ENCODE data around the gene MTRFR. TPM values are rescaled to one million over a fixed set of nuclear protein-coding genes. Genes with fewer than 3 reads are reported as not detected.

Gene MTRFR
- total RNA-seq, 4 donors from 2014 or later = 0.51 to 18.9 (median 8.3) TPM

DNA sequence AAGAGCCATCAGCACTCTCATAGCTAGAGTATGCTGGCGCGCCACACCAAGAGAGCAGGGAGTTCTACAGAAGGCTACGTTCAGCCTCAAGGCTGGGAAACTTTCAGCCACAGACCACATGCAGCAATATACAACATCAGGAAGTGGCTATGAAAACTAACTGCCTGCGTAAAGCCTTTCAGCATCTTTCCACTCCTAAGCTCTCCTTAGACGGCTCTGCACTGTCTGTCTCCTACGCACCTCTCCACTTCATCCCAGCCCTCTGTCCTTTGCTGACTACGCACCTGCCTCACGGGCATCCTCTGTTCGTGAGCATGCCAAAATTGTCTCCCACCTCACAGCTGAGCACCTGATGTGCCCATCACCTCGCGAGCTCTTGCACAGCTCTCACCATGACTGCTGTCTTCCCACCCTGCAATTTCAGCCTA lies 10.0 kb upstream of the MTRFR start:
- intact Hi-C loops (cut with DNase I; ENCODE audit: low total_unique reads) = no loop called here

DNA sequence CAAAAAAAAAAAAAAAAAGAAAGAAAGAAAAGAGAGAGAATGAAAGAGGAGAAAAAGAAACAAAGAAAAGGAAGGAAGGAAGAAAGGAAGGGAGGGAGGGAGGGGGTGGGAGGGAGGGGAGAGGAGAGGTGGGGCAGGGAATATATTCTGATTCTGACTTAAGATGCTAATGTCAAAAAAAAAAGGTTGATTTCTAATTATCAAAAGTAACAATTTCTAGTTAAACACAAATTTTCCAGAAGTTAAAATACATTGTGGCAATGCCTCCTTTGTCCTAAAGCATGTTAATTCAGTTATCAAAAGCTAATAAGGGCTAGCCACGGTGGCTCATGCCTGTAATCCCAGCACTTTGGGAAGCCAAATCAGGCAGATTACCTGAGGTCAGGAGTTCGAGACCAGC lies 7.8 kb upstream of the MTRFR start:
- Histone ChIP-seq H3K27ac (no peak overlapping the region), H3K9me3 (no peaks in the 10 kb centered on the region), H3K36me3 (no peaks in the 10 kb centered on the region), H3K4me1 (no peaks in the 10 kb centered on the region), H3K27me3 (no peaks in the 10 kb centered on the region), H3K4me3 (no peak overlapping the region)
- intact Hi-C loops (cut with DNase I; ENCODE audit: low total_unique reads) = no loop called here
- no peak for TF ChIP-seq POLR2A (IDR thresholded peaks at IDR 0.05)
- TF ChIP-seq, protein P1, sequence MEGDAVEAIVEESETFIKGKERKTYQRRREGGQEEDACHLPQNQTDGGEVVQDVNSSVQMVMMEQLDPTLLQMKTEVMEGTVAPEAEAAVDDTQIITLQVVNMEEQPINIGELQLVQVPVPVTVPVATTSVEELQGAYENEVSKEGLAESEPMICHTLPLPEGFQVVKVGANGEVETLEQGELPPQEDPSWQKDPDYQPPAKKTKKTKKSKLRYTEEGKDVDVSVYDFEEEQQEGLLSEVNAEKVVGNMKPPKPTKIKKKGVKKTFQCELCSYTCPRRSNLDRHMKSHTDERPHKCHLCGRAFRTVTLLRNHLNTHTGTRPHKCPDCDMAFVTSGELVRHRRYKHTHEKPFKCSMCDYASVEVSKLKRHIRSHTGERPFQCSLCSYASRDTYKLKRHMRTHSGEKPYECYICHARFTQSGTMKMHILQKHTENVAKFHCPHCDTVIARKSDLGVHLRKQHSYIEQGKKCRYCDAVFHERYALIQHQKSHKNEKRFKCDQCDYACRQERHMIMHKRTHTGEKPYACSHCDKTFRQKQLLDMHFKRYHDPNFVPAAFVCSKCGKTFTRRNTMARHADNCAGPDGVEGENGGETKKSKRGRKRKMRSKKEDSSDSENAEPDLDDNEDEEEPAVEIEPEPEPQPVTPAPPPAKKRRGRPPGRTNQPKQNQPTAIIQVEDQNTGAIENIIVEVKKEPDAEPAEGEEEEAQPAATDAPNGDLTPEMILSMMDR (IDR thresholded peaks at IDR 0.05) = no peak
- DNase-seq = no peak

More for the DNA sequence above, 10.0 kb upstream of the MTRFR start:
- H3K36me3 ChIP-seq = no peaks in the 10 kb centered on the region
- H3K4me1 ChIP-seq = no peaks in the 10 kb centered on the region
- no peak overlapping the region for H3K4me3 ChIP-seq
- DNase-seq = no peak
- no peak overlapping the region for H3K27ac ChIP-seq
- H3K27me3 ChIP-seq = no peaks in the 10 kb centered on the region
- TF ChIP-seq POLR2A (IDR thresholded peaks at IDR 0.05) = no peak
- TF ChIP-seq, protein P1 (IDR thresholded peaks at IDR 0.05) = no peak
- H3K9me3 ChIP-seq = no peaks in the 10 kb centered on the region

DNA sequence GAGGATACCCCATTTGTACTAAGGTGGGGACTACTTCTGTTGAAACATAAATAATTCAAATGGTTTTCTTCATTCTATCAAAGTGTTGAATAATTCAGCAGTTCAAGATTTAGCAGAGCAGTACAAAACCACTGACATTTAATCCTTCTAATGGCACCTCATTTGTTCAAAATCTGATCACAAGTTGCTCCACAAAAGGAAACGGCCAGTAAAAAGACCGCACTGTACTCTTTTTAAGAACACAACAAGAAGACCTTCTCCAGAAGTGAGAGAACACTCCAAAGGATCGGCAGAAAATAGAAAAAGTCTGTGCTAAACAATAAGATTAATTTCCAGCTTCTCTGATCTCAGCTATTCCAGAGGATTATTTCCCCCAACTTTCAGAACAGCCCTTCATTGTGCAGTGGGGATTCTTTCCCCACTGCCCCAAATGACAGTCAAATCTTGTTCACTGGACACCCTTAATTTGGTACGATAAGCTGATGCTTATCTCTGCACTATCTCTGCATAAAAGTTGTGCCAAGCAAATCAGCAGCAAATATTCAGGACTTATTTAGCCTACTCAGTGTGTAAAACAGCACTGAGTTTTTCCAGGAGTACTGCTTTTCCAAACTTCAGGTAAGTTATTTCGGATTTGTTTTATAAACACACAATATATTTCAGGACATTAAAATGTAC lies 5.5 kb upstream of the MTRFR start:
- intact Hi-C loops (cut with DNase I; ENCODE audit: low total_unique reads) = no loop called here
- H3K4me1 ChIP-seq = peaks cover 0 to 4% of the 10 kb centered on the region in 2 donors

DNA sequence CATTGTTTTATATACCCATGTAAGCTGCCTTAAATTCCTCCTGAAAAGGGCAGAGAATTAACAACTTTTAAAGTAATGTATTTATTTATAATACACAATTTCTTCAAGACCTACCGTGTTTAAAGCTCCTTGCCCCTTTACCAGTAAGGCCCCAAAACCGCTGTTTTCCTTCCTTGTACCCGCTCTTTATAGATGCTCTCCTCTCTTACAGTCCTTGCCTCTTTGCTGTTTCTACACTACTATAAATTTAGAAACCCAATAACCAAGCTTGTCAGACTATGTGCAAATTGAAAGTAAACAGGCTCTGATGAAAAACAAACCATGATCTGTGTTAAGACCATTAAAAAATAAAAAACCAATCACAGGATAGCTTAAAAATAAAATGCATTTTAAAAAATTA lies 4.2 kb upstream of the MTRFR start:
- no peaks in the 10 kb centered on the region for H3K9me3 ChIP-seq
- H3K27me3 ChIP-seq = no peaks in the 10 kb centered on the region
- TF ChIP-seq, protein P1 (IDR thresholded peaks at IDR 0.05) = no peak
- TF ChIP-seq POLR2A (IDR thresholded peaks at IDR 0.05) = no peak
- peaks cover 0 to 4% of the 10 kb centered on the region in 2 donors for H3K4me1 ChIP-seq
- H3K4me3 ChIP-seq = no peak overlapping the region
- intact Hi-C loops (cut with DNase I; ENCODE audit: low total_unique reads) = no loop called here
- no peak overlapping the region for H3K27ac ChIP-seq
- no peak for DNase-seq
- H3K36me3 ChIP-seq = no peaks in the 10 kb centered on the region

More for the DNA sequence above, 5.5 kb upstream of the MTRFR start:
- no peaks in the 10 kb centered on the region for H3K9me3 ChIP-seq
- H3K4me3 ChIP-seq = no peak overlapping the region
- no peak overlapping the region for H3K27ac ChIP-seq
- DNase-seq = no peak
- TF ChIP-seq, protein P1 (IDR thresholded peaks at IDR 0.05) = no peak
- TF ChIP-seq POLR2A (IDR thresholded peaks at IDR 0.05) = no peak
- H3K36me3 ChIP-seq = no peaks in the 10 kb centered on the region
- H3K27me3 ChIP-seq = no peaks in the 10 kb centered on the region

DNA sequence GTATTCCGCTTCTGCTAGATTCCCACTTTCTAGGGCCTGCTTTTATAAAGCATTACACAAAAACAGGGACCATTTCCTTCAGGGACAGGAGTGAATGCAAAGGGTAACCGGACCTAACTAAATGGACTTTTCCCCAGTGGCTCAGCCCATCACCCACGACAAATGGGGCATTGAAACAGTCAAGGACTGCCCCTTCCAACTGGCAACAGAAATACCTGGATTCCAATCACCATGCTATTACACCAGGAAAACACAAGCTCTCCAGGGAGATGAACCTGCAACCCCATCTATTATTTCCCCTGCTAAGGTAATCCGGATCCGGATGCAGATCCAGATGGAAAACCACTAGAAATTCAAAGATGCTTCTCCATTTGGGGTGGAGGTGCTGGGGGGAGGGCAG lies 1.3 kb upstream of the MTRFR start:
- no peak for DNase-seq
- TF ChIP-seq, protein P1 (IDR thresholded peaks at IDR 0.05) = no peak
- TF ChIP-seq POLR2A (IDR thresholded peaks at IDR 0.05) = no peak
- Histone ChIP-seq H3K27ac (peak overlapping the region; percentile 93 to 96), H3K4me1 (peaks cover 4 to 14% of the 10 kb centered on the region in 2 donors), H3K9me3 (no peaks in the 10 kb centered on the region), H3K36me3 (no peaks in the 10 kb centered on the region), H3K27me3 (no peaks in the 10 kb centered on the region), H3K4me3 (peak overlapping the region; percentile 65 to 96)
- intact Hi-C loops (cut with DNase I; ENCODE audit: low total_unique reads) = no loop called here

Data from uterus (tissue), 4 donors.